ENCODE data around the gene SIRT2. TPM values are rescaled to one million over a fixed set of nuclear protein-coding genes. Genes with fewer than 3 reads are reported as not detected.

Gene SIRT2
- total RNA-seq, 1 experiment from 2014 or later = 15.4 TPM

GRCh38 chr19:38919837-38920601, 20.6 kb upstream of the SIRT2 start (continued):
- TF ChIP-seq CTCF (IDR thresholded peaks at IDR 0.05 in 2 of 3, conservative IDR thresholded peaks at IDR 0.05 in 1 of 3; ENCODE audit: borderline replicate concordance in 1 of 3, insufficient read depth in 1 of 3, low read depth in 2 of 3, low read length in 2 of 3) (no peak), YY1 (IDR thresholded peaks at IDR 0.05; ENCODE audit: extremely low read depth, insufficient replicate concordance, low read depth, low read length) (no peak), CEBPB (IDR thresholded peaks at IDR 0.05; ENCODE audit: low read depth) (no peak)

- ATAC-seq = no peak
Measured at GRCh38 chr19:38918526-38918925, 19.1 kb upstream of the SIRT2 start.

More at GRCh38 chr19:38918526-38918925, 19.1 kb upstream of the SIRT2 start:
- no peaks in the 10 kb centered on the region for H3K79me2 ChIP-seq (ENCODE audit: insufficient read depth, low read length)
- no peaks in the 10 kb centered on the region for H3K9me3 ChIP-seq (ENCODE audit: control insufficient read depth in 1 of 2, insufficient read depth in 1 of 2, low read depth in 1 of 2, low read length in 2 of 2)
- ChIA-PET RAD21 (ENCODE audit: low non-redundant PET in 1 of 2, low total read pairs in 2 of 2, uncharacterized antibody in 2 of 2, unreplicated experiment in 2 of 2) (no interaction called here), POLR2A (no interaction called here), CTCF (interaction anchor here (2.3 kb wide), 1 partner anchor 12 kb away, joined by 10 read pairs; the partner anchor contains the start of genes MRPS12 and SARS2)
- no peak for DNase-seq (ENCODE audit: low read depth, low spot score)
- no peaks in the 10 kb centered on the region for H4K20me1 ChIP-seq (ENCODE audit: insufficient read depth)
- intact Hi-C loops (cut with micrococcal nuclease) = no loop called here
- H3K4me3 ChIP-seq (replicated peaks in 1 of 2; ENCODE audit: low read depth in 1 of 2, low read length in 2 of 2) = no peak overlapping the region
- no peaks in the 10 kb centered on the region for H3K27me3 ChIP-seq (ENCODE audit: insufficient read depth, low read length)
- H2AFZ ChIP-seq (ENCODE audit: low read depth, low read length, poor library complexity, severe bottlenecking) = no peak overlapping the region
- H3K4me1 ChIP-seq (ENCODE audit: control insufficient read depth in 1 of 2, insufficient read depth in 2 of 2, low read length in 2 of 2) = no peaks in the 10 kb centered on the region
- peaks cover 2 to 6% of the 10 kb centered on the region in 2 experiments; a peak in 2 of 4 replicates for H3K36me3 ChIP-seq (ENCODE audit: control insufficient read depth in 1 of 2, insufficient read depth in 2 of 2, low read length in 2 of 2)
- no peak overlapping the region for H3K27ac ChIP-seq (ENCODE audit: low read depth, low read length)
- TF ChIP-seq CTCF (IDR thresholded peaks at IDR 0.05 in 2 of 3, conservative IDR thresholded peaks at IDR 0.05 in 1 of 3; ENCODE audit: borderline replicate concordance in 1 of 3, insufficient read depth in 1 of 3, low read depth in 2 of 3, low read length in 2 of 3) (no peak), CEBPB (IDR thresholded peaks at IDR 0.05; ENCODE audit: low read depth) (no peak), RAD21 (IDR thresholded peaks at IDR 0.05; ENCODE audit: low read depth) (no peak), ZNF274 (IDR thresholded peaks at IDR 0.05; ENCODE audit: low read depth, low read length) (no peak), MAX (IDR thresholded peaks at IDR 0.05) (no peak), REST (IDR thresholded peaks at IDR 0.05; ENCODE audit: low read depth) (no peak), FOSL1 (IDR thresholded peaks at IDR 0.05; ENCODE audit: low read depth) (no peak)
- no peaks in the 10 kb centered on the region for H3K9me2 ChIP-seq (ENCODE audit: insufficient read depth)
- no TSS peak for BruUV-seq (replicated peaks)
- no peak overlapping the region for H3K4me2 ChIP-seq (ENCODE audit: low read length)
- H3K9ac ChIP-seq (ENCODE audit: low read length) = no peak overlapping the region

Data from HCT116 (cell line).